HG03460 (cell line): ENCODE measurements around the gene PIF1.
"Not testable (repeated sequence)": the region's sequence is repeated elsewhere in the genome, so short reads cannot be mapped to it uniquely, and the experiment has no call there.

Experiments
- ATAC-seq: cut with Tn5 transposase; IDR thresholded peaks from one replicate; pipeline ENCODE4 v1.9.1; 2021; ENCODE audit not compliant: unreplicated experiment

The PIF1 gene

GRCh38 chr15:64847876-64848716, 22.6 kb upstream of the PIF1 start:
- no peak for ATAC-seq

GRCh38 chr15:64847448-64847847, 22.0 kb upstream of the PIF1 start:
- ATAC-seq: no peak

DNA sequence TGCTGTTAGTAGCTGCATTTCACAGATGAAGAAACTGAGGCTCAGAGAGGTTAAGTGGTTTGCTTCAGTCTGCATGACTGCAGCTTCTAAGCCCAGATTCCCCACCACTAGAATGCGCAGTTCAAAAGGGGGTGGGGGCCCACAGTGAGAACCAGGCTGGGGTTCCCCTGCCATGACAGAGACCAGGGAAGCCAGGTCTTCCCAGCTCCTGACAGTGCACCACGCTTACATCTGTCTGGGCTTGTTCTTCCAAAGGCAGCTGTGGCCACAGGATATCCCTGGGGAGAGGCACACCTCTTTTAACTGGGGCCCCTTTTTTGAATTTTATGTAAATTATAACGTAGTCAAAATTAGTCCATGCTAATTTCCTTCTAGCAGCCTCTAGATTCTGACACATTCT, 21.6 kb upstream of the PIF1 start:
- ATAC-seq: no peak

- ATAC-seq: no peak
These were observed 20.6 kb upstream of the PIF1 start for GRCh38 chr15:64845831-64846595.

DNA sequence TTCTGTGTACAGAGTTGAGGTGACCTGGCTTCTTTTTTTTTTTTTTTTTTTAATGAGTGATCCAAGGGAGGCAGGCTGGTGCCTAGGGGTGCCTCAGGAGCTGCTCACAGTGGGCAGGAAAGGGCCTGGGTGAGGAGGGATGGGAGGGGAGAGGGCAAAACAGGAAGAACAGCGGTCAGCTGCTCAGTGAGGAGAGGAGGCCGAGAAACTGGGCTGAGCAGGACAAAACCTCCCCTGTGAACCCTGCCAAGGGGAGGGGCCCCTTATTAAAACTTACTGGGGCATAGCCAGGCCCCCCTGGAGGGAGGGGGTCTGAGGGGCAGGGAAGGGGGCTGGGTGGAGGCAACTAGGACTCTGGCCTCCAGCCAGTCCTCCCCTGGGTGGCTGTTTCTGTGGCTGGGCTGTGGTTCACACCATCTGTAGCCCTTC, 19.8 kb upstream of the PIF1 start:
- no peak for ATAC-seq

GRCh38 chr15:64844576-64845145, 19.2 kb upstream of the PIF1 start:
- ATAC-seq: no peak

DNA sequence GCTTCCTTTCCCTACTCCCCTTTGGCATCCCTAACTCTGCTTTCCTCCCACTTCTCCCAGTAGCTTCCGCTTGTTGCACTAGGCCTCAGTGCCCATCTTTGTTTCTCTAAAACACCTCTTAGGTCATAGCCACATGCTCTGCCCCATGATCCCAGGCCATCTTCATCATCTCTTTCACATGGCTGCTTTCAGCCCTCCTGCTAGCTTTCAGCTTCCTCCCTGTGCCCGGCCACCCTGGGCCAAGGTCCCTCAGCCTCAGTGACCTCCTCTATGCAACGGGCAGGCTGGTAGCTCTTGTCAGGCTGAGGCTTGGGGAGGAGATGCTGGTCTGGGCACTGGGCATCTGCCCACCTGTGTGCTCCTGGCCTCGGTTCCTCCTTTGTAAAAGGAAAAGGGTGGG, 18.5 kb upstream of the PIF1 start:
- no peak for ATAC-seq

- no peak for ATAC-seq
These were observed 17.6 kb upstream of the PIF1 start for GRCh38 chr15:64842986-64843561.

DNA sequence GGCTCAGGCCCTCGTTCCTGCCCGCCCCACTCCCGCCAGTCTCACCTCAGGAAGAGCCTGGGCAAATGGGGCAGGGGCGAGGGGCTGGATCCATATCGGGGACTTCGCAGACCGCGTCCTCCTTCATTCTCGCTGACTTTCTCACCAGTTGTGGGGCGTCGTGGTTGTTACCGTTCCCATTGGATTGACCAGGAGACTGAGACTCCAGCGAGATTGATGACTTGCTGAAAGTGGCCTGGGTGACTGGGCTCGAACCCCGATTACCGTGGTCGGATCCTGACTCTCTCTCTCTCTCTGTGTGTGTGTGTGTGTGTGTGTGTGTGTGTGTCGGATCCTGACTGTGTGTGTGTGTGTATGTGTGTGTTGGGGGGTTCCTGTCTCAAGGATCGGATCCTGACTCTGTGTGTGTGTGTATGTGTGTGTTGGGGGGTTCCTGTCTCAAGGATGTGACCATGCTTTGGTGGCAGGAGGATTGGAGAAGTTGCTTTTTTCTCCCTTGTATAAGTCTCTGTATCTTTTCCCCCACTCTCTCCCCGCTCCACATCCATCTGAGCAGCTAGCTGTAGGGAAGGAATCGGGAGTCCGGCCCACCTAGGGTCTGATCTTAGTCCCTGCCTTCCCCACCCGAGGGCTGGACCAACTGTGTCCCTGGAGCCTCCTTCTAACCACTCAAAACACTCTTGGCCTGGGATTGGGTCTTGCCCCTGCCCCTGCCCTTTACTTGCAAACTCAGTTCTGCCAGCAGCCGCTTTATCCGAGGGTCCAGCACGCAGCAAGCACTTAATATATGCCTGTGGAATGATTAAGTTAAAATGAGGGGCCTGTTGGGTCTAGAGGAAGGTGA, 16.9 kb upstream of the PIF1 start:
- peak; percentile 4 for ATAC-seq

GRCh38 chr15:64841344-64842095, 16.1 kb upstream of the PIF1 start, which contains the start of gene PLEKHO2:
Gene PLEKHO2, plus strand, starts transcription at chr15:64841915. Its CDS starts 102 bp downstream, at chr15:64842017.
- ATAC-seq: peak; percentile 51

- no peak for ATAC-seq
These were observed 15.6 kb upstream of the PIF1 start for GRCh38 chr15:64841060-64841343.

GRCh38 chr15:64837502-64837901, 12.1 kb upstream of the PIF1 start:
- no peak for ATAC-seq

GRCh38 chr15:64836023-64836536, 10.6 kb upstream of the PIF1 start:
- ATAC-seq: no peak

DNA sequence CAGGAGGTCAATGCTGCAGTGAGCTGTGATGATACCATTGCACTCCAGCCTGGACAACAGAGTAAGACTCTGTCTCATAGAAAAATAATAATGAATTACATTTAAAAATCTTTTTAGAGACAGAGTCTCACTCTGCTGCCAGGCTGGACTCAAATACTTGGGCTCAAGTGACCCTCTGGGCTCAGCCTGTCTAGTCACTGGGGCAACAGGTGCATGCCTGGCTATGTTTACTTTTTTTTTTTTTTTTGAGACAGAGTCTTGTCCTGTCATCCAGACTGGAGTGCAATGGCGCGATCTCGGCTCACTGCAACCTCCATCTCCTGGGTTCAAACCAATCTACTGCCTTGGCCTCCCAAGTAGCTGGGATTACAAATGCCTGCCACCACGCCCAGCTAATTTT, 8.2 kb upstream of the PIF1 start:
- ATAC-seq: no peak

- ATAC-seq: no peak
These were observed 3.5 kb upstream of the PIF1 start for GRCh38 chr15:64828985-64829384.

- ATAC-seq: no peak
These were observed 467 bp downstream of the PIF1 start for GRCh38 chr15:64824929-64825430.

DNA sequence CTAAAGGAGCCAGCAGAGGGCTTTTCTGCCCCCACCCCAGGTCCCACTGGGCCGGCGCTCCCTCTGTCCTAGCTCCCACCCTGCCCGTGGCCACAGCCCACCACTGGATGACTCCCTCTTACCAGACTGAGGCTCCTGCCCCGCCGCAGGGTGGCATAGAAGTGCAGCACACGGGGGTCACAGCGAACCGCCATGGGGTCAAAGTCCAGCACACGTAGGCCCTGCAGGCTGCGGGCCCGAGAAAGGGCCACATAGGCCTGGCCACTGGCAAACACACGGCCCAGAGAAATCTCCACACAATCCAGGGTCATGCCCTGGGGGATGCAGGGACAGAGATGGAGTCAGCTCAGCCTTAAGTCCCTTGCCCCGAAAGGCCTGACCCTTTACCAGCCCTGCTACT, 9.0 kb downstream of the PIF1 start:
- no peak for ATAC-seq

DNA sequence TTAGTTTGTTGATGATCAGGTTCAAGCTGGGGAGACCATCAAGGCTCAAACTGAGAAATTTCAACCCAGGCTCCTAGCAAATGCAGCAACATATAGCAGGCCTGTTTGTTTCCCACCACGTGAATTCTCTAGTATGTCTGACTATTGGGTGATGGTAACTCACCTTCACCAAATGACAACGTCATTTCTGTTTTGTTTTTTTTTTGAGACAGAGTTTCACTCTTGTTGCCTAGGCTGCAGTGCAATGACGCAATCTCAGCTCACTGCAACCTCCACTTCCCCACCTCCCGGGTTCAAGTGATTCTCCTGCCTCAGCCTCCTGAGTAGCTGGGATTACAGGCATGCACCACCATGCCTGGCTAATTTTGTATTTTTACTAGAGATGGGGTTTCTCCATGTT, 10.5 kb downstream of the PIF1 start:
- ATAC-seq: not testable (repeated sequence)

GRCh38 chr15:64814283-64814682, 11.2 kb downstream of the PIF1 start:
- ATAC-seq: not testable (repeated sequence)

DNA sequence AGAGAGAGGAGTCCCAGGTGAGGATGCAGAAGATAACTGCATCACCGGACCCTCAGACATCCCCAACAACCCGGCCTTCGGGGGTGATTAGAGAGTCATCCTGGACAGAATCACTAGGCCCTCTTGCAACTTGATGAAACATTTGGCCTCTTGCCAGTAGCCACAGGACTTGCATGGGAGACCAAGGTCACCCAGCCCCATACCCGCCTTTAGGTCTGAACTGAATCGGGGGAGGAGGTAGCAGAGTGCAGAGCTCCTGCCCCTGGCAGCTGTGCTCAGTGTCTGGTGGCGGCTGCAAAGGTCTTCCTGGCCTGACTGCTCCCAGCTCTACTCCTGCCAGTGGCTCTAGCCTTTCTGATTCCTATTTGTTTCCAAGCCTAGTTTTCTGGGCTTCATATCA, 12.4 kb downstream of the PIF1 start:
- ATAC-seq: no peak
